ENCODE data around the gene DBNL.

- no peak for TF ChIP-seq GATA2 (IDR thresholded peaks at IDR 0.05; ENCODE audit: low read depth, low read length)
- TF ChIP-seq GATA3 (IDR thresholded peaks at IDR 0.05; ENCODE audit: low read depth, low read length), result no peak
These were observed 62.0 kb downstream of the DBNL start for GRCh38 chr7:44106311-44107065.

Measured in SH-SY5Y (cell line).